HG02798 (cell line): ENCODE results near the gene COQ7.

Source experiments
- ATAC-seq: cut with Tn5 transposase; IDR thresholded peaks from one replicate; pipeline ENCODE4 v1.9.1; 2021; ENCODE audit warnings: mild to moderate bottlenecking; ENCODE audit not compliant: unreplicated experiment, poor library complexity

Gene COQ7

DNA sequence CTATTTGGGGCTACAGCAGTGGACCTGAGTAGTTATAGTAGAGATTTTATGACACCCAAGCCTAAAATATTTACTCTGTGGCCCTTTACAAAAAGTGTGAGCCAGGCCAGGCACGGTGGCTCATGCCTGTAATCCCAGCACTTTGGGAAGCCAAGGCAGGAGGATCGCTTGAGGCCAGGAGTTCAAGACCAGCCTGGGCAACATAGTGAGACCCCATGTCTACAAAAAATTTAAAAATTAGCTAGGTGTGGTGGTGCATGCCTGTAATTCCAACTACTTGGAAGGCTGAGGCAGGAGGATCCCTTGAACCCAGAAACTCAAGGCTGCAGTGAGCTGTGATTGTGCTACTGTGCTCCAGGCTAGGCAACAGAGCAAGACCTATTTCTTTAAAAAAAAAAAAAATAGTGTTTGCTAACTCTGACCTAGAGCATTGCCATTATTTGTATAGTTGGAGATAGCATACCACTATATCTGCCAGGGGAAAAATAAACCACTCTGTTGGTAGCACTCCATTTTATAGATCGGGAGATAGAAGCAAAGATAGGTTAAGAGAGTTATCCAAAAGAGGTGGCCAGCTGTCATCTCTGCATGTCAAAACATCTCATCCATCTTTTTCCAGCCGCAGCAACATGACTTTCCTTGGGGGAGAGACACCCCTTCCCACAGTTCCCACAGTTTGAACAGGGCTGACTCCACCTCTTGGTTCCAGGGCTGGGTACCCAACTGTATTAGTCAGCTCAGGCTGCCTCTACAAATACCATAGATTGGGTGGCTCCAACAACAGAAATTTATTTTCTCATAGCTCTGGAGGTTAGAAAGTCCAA, 43.3 kb downstream of the COQ7 start:
- ATAC-seq = no peak

DNA sequence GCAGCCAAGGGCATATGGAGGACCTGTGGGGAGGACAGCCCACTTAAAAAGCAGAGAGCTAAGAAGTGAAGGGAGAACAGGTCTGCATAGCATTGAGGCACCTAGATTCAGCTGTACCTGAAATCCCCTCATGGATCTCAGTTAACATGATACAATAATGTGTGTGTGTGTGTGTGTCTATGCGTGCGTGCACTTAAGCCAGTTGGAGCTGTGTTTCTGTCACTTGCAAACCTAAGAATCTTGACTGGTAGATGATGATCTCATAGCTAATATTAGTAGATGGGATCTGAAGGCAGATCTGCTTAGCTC, 44.6 kb downstream of the COQ7 start:
- ATAC-seq = no peak

DNA sequence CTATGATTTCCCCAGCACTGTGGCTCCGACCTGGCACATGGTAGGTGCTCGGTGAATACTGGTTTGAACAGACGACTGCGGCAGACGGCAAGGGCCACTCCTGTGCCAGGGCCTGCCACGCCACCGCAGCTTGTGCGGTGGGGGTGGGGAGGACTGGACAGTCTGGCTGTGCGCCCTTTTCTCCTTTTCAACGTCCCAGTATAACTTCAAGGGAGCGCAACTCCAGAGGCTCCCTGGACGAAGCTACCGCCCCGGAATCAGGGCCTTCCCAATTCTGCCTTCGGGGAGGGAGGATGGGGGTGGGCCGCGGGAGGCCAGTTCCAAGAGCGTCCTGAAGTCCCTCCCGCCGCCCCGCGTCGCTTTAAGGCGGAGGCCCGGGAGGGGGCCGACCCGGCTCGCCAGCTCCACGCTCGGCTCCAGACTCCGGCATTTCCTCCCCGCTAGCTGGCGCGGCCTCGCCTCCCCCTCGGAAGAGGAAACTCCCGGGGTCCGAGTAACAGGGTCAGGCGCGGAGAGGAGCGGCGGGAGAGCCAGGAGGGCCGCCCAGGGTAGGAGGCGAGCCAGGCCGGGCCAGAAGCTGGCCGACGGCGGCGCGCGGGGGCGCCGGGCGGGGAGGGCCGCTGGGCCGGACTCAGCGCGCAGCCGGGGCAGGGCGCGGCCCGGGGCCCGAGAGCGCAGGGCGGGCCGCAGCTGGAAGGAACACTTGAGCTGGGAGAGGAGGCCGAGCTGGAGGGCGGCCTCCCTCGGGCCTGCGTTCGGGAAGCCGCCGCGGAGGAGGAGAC, 46.4 kb downstream of the COQ7 start, which contains the start of gene ITPRIPL2:
TSS of gene ITPRIPL2 (plus strand) at position 388 of the 782 bp plus-strand sequence. CDS start 498 bp downstream, outside the sequence.
- ATAC-seq = peak; percentile 48

DNA sequence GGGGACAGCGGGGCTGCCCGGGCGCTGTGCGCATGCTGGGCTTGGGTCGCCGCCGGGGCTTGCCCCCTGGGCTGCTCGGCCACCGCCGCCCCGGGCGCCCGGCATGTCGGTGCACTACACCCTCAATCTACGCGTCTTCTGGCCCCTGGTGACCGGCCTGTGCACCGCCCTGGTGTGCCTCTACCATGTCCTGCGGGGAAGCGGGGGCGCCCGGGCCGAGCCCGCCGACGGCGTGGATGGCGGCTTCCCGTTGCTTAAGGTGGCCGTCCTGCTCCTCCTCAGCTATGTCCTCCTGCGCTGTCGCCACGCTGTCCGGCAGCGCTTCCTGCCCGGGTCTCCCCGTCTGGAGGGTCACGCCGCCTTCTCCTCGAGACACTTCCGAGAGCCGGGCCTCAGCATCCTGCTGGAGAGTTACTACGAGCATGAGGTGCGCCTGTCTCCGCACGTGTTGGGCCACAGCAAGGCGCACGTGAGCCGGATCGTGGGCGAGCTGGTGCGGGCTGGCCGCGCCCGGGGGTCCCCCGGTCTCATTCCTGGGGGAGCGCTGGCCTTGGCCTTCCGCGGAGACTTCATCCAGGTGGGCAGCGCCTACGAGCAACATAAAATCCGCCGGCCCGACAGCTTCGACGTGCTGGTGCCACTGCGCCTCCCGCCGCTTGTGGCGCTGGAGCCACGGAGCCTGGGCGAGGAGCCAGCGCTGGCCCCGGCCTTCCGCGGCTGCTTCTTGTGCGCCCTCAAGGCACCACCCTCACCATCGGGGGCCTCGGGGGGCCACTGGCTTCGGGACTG, 47.1 kb downstream of the COQ7 start:
- peak; percentile 33 for ATAC-seq

DNA sequence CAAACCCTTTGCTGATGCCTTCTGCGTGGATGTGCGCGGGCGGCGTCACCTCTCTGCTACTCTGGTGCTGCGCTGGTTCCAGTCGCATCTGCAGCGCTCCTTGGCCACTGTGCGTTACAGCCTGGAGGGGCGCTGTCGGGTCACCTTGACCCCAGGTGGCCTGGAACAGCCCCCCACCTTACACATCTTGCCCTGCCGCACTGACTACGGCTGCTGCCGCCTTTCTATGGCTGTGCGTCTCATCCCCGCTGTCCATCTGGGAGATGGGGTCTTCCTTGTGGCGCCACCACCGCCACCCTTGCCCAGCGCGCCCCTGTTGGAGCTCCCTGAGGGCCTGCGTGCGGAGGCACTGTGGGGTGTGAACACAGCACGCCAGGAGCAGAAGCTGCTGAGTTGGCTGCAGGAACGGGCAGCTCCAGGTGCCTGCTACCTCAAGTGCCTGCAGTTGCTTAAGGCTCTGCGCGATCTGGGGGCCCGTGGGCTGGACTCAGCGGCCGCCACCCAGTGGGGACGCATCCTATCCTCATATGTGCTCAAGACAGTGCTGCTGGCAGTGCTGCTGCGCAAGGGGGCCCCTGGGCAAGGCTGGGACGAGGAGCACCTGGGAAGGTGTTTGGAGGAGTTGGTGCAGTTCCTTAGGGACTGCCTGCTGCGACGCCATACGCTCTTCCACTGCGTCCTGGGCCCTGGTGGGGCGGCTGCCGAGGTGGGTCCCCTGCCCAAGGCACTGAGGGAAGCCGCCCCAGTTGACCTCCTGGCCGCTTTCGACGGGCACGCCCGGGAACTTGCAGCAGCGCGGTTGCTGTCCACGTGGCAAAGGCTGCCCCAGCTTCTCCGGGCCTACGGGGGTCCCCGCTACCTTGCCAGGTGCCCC, 48.0 kb downstream of the COQ7 start:
- no peak for ATAC-seq

DNA sequence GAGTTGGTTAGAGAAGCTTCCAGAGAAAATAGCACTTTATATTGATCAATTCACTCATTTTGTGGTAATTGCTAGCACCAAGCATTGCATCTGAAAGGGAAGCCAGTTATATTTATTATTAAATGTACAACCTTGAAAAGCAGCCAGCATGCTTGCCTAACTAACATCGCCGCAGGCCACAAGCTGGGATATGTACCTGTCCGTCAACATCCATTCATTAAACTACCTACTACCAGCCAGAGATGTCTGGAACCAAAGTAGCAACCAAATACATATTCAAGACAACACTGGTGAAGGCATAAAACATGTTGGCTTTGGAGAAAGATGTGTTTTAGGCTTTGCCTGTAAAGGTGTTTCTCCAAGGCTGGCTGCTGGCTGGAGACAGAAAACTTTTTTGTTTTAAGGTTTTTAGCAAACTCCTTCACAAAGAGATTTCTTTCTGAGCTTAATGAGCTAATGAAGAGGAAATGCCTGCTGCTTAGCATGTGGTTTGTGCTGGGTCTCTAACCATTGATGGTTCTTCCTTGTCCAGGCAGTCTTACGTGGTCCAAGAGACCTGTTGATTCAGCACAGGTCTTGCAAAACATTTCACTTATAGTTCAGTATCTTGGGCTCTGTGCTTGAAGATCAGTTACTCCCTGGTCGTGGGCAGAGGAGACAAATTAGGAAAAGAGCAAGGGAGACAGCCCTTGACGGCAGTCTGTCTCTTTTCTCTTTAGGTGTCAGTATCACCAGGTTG, 49.5 kb downstream of the COQ7 start:
- no peak for ATAC-seq

DNA sequence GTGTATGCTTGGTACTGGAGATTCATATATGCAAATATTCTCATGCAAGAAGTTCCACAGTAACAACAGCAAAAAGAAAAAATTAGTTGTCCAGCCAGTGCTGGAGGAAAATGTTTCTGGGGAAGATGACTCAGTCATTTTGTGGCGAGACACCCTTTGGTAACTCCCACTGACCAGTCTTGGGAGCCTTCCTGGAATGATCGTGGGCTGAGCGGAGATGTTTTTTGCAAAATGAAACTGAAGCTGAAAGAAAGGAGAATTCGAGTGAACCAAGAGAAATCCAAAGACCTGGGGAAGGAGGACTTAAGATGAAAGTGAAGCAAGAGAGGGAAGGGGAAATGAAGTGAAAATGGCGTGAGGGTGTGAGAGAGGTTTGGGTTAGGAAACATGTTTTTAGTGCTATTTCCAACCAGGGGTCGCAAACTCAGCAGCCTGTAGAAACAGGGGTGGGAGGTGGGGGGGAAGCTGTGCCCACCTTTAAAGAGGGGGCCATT, 51.6 kb downstream of the COQ7 start:
- no peak for ATAC-seq

DNA sequence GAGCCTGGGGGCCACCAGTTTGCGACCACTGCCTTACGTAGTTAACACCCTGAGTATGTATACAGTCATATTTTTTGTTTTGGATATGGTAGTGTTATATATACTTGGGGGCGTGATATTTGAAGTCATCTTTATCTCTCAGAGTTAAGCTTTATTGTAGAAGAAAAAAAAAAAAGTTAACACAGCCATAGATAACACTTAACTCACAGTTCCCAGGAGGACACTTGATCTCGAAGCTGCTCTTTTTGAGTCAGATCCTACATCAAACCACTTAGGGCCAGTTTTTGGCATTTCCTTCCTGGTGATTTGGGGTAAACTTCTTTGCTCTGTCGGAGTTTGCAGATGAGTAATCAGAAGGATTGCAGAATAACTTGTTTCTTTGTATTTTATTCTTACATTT, 52.1 kb downstream of the COQ7 start:
- no peak for ATAC-seq

DNA sequence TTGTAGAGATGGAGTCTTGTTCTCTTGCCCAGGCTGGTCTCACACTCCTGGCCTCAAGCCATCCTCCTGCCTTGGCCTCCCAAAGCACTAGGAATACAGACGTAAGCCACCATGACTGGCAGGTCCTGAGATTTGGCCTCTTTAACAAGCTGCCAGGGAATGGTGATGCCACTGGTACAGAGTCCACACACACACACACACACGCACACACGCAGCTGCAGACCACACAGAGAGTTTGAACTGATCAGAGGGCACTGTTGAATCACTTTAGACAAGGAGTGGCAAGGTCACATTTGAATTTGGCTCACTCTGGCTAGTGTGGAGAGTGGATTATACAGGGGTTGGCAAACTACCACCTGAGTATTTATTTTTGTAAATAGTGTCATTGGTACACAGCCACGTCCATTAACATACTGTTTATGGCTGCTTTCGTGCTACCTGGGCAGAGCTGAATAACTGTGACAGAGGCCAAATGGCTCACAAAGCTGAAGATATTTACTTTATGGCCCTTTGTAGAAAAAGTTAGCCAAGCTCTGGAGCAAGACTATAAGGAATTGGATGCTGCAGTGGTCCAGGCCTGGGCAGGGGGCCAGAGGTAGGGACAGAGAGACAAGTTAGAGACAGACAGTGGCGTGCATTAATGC, 56.2 kb downstream of the COQ7 start:
- ATAC-seq = no peak

DNA sequence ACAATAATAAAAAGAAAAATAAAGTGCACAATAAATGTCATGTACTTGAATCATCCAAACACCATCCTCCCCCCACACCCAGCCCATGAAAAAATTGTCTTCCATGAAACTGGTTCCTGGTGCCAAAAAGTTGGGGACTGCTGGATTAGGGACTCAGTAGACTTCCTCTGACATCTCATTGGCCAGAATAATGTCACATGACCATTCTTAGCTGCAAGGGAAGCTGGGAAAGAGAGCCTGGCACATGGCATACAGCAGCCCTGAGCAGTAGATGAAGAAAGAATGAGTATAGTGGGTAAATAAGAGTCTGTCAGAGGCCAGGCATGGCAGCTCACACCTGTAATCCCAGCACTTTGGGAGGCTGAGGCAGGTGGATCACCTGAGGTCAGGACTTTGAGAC, 58.9 kb downstream of the COQ7 start:
- ATAC-seq = no peak

DNA sequence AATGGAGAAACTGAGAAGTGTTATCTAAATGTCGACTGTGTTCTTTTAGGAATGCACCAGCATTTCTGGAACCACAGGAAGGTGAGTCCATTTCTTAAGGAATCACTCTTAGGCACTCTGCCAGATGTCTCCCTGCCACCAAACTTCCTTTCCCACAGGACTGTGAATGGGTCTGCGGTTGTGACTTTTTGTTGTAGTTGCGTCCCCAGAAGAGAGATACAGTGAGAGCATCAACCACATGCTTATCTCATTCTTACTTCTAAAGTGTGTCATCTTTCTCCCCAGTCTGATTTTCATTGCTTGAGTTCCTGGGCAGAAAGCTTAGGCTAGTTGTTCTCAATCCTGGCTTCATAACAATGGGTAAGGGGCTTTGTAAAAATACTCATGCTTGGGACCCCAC, 59.8 kb downstream of the COQ7 start:
- peak; percentile 49 for ATAC-seq

DNA sequence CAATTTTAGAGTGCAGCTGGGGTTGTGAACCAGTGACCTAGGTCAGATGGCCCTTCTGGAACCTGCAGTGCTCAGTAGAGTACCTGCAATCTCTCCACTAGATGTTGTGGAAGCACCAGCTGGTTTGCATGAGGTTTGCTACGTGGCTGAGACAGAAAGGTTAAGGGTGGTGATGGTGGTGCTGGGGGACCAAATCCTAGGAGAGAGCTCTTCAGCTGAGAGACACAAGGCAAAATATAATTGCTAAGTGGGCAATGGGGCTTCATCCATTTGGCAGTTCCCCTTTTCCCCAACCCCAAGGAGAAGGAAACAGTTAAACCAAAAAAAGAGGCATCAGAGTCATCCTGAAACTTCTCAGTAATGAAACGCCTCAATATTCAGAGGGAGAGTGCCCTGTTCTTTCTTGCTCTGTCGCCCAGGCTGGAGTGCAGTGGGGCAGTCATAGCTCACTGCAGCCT, 60.3 kb downstream of the COQ7 start:
- peak; percentile 63 for ATAC-seq

DNA sequence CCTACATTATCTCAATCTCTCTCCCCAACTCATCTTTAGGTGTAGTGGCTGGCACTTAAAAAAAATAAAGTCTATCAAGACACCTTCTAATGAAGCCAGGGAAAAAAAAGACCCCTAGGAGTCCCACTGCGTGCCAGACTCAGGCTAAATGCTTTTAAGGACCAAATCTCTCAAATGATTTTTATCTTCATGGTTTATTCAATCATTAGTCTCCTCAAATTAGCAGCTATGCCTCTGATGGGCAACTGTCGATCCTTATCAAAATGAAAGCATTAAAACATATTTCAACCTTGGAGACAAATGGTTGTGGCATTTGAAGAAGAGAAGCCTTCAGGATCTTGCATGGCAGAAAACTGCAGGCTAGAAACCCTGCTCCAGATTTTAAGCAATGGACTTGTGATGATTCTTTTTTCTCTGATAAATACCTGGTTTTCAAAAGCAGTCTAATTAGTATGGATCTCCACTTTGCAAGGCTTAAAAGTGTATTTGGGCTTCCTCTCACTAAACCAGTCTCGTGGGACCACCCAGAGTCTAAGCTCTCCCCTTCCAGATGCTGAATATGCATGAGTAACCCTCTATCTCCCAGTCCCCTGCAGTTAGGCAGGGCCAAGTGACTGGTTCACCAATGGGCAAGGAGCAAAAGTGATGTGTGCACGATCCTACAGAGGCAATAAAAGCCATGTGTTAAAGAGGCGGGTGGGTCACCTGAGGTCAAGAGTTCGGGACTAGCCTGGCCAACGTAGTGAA, 61.2 kb downstream of the COQ7 start:
- ATAC-seq = no peak
